ENCODE data around the gene CIDEA. TPM values are rescaled to one million over a fixed set of nuclear protein-coding genes. Genes with fewer than 3 reads are reported as not detected.

CIDEA gene
- total and polyA plus RNA-seq, 8 donors: 0.15 to 0.44 TPM; not detected in 6

DNA sequence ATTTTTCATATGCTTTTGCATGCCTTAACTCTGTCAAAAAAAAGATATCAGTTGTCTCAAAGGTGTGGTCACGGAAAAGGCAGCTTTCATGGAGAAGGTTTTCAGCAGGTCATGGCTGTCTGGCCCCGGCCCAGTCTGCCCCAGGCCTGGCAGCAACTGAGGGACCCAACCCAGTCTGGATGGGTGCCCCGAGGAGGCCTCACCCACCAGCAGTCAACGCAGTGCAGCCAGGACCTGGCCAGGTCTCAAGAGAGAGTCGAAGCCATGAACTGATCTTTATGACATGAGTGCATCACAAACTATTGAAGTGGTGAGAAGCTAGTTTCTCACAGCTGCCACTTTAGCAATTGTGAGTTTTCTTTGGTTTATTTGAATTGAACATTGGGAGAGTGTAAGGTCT is 61.8 kb downstream of the CIDEA start:
- H3K36me3 ChIP-seq: peaks cover 0 to 49% (median 27%) of the 10 kb centered on the region in 4 donors
- no peak overlapping the region for H3K4me3 ChIP-seq
- 28 to 37% (median 33%) methylated on average over 3 to 5 of the region's 5 CpGs for WGBS, 5 donors
- H3K27ac ChIP-seq: peak overlapping the region in 3 of 5 donors; percentile 18 to 62 (median 26)
- H3K9me3 ChIP-seq: peaks cover 0 to 11% (median 7%) of the 10 kb centered on the region in 4 donors
- no peaks in the 10 kb centered on the region for H3K27me3 ChIP-seq
- intact Hi-C loops (cut with DNase I; ENCODE audit: low total_unique reads): no loop called here
- TF ChIP-seq, protein P1, sequence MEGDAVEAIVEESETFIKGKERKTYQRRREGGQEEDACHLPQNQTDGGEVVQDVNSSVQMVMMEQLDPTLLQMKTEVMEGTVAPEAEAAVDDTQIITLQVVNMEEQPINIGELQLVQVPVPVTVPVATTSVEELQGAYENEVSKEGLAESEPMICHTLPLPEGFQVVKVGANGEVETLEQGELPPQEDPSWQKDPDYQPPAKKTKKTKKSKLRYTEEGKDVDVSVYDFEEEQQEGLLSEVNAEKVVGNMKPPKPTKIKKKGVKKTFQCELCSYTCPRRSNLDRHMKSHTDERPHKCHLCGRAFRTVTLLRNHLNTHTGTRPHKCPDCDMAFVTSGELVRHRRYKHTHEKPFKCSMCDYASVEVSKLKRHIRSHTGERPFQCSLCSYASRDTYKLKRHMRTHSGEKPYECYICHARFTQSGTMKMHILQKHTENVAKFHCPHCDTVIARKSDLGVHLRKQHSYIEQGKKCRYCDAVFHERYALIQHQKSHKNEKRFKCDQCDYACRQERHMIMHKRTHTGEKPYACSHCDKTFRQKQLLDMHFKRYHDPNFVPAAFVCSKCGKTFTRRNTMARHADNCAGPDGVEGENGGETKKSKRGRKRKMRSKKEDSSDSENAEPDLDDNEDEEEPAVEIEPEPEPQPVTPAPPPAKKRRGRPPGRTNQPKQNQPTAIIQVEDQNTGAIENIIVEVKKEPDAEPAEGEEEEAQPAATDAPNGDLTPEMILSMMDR (IDR thresholded peaks at IDR 0.05): no peak
- TF ChIP-seq EP300 (IDR thresholded peaks at IDR 0.05): no peak
- no peak for TF ChIP-seq POLR2A (IDR thresholded peaks at IDR 0.05)
- no peak for TF ChIP-seq POLR2AphosphoS5 (IDR thresholded peaks at IDR 0.05)
- H3K4me1 ChIP-seq: peaks cover 12 to 63% (median 37%) of the 10 kb centered on the region in 4 donors
- DNase-seq: no peak

DNA sequence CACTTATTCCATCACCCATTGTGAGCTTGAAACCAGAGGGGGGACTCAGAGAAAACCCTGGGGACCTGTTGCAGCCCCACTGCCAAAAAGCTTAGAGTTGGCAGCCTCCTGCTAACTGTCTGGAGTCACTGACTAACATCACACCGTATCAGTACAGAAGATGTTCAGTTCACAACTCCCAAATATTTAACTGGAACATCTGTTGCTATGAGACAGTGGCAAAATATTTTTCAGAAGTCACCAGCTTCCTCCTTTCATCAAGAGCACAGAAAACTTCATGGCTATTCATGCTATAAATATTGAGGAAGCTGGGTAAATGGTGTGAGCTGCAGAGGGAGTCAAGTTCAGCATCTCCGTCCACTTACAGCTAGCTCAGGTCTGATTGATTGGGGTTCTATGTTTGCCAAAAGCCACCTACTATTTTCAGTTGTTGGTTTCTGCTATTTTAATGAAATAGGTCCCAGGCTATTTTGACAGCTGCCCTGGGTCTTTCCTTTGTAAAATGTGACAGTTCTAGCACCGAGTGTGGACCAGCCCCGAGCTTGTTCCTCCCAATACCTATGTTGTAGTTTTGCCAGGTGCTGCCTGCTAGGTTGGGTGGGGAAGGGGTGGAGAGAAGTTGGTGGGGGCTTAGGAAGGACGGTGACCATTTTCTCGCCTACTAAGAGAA is 63.6 kb downstream of the CIDEA start:
- no peaks in the 10 kb centered on the region for H3K9me3 ChIP-seq
- DNase-seq: peak in 1 of 2 donors; percentile 62
- TF ChIP-seq, protein P1 (IDR thresholded peaks at IDR 0.05): no peak
- TF ChIP-seq POLR2AphosphoS5 (IDR thresholded peaks at IDR 0.05): peak in 1 of 3 donors; percentile 9
- peak overlapping the region in 4 of 5 donors; percentile 3 to 71 (median 37) for H3K27ac ChIP-seq
- H3K4me3 ChIP-seq: no peak overlapping the region
- H3K27me3 ChIP-seq: no peaks in the 10 kb centered on the region
- peaks cover 0 to 48% (median 22%) of the 10 kb centered on the region in 4 donors for H3K36me3 ChIP-seq
- 31 to 59% (median 45%) methylated on average over 6 of the region's 6 CpGs for WGBS, 5 donors
- peaks cover 12 to 66% (median 38%) of the 10 kb centered on the region in 4 donors for H3K4me1 ChIP-seq
- intact Hi-C loops (cut with DNase I; ENCODE audit: low total_unique reads): no loop called here

DNA sequence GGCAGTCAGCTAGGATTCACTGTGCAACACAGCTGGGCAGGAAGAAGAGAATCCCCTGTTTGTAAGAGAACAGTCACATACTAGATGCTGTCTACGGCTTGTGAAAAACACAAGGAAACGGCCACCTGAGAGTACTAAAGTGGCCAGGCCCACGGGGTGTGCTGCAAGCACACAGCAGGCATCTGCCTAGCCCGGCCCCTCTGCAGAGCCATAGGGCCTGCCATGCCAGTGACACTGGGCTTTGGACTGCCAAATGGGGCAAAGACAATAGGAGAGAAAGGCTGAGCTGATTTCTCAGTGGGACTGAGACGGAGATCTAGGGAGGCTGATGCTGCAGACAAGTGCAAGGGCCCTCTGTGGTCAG is 64.2 kb downstream of the CIDEA start:
- intact Hi-C loops (cut with DNase I; ENCODE audit: low total_unique reads): no loop called here
- Histone ChIP-seq H3K36me3 (peaks cover 0 to 53% (median 23%) of the 10 kb centered on the region in 4 donors), H3K27ac (peak overlapping the region in 4 of 5 donors; percentile 3 to 71 (median 37)), H3K9me3 (no peaks in the 10 kb centered on the region), H3K4me3 (no peak overlapping the region), H3K27me3 (no peaks in the 10 kb centered on the region), H3K4me1 (peaks cover 12 to 65% (median 36%) of the 10 kb centered on the region in 4 donors)
- 27 to 38% (median 30%) methylated on average over 5 of the region's 5 CpGs for WGBS, 5 donors
- no peak for DNase-seq
- TF ChIP-seq, protein P1 (IDR thresholded peaks at IDR 0.05): no peak
- no peak for TF ChIP-seq POLR2AphosphoS5 (IDR thresholded peaks at IDR 0.05)
- no peak for TF ChIP-seq EP300 (IDR thresholded peaks at IDR 0.05)
- no peak for TF ChIP-seq POLR2A (IDR thresholded peaks at IDR 0.05)

DNA sequence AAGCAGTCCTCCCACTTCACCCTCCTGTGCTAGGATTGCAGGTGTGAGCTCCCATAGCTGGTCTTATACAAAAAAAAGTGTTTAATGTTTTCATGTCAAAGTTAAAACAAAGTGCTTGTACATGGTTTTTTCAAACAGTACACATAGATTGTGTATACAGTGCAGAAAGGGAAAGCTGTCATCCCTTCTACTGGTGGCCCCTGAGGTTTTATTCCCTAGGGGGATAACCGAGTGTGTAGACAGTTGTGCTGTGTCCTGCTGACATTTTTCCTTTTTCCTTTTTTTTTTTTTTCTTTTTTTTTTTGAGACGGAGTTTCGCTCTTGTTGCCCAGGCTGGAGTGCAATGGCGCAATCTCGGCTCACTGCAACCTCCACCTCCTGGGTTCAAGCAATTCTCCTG is 64.7 kb downstream of the CIDEA start:
- peak overlapping the region in 4 of 5 donors; percentile 3 to 71 (median 37) for H3K27ac ChIP-seq
- H3K36me3 ChIP-seq: peaks cover 0 to 58% (median 27%) of the 10 kb centered on the region in 4 donors
- H3K4me3 ChIP-seq: no peak overlapping the region
- intact Hi-C loops (cut with DNase I; ENCODE audit: low total_unique reads): no loop called here
- peaks cover 12 to 60% (median 33%) of the 10 kb centered on the region in 4 donors for H3K4me1 ChIP-seq
- DNase-seq: no peak
- no peaks in the 10 kb centered on the region for H3K27me3 ChIP-seq
- WGBS, 5 donors: 61 to 85% (median 71%) methylated on average over 1 to 5 of the region's 5 CpGs
- H3K9me3 ChIP-seq: no peaks in the 10 kb centered on the region
- TF ChIP-seq POLR2AphosphoS5 (IDR thresholded peaks at IDR 0.05) (no peak), EP300 (IDR thresholded peaks at IDR 0.05) (no peak)

DNA sequence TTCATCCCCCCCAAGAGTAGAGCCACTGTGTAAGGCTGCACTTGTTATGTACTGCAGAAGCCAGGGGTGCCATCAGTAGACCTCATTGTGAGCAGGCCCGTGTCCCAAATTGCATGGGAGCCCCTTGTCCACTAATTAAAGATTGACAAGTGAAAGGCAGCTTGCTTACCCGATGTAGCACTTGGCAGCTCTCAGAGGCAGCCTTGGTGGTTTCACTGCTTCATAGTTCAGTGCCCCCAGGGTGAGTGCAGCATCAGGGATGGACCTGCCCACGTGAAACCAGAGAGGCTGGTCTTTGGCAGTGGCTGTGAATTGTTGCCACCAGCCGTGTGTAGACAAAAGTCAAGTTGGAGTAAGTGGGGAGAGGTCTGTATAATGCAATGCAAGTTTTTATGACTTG is 67.2 kb downstream of the CIDEA start:
- DNase-seq: no peak
- no peaks in the 10 kb centered on the region for H3K9me3 ChIP-seq
- intact Hi-C loops (cut with DNase I; ENCODE audit: low total_unique reads): no loop called here
- H3K4me3 ChIP-seq: no peak overlapping the region
- H3K27ac ChIP-seq: no peak overlapping the region
- TF ChIP-seq, protein P1 (IDR thresholded peaks at IDR 0.05): no peak
- TF ChIP-seq POLR2AphosphoS5 (IDR thresholded peaks at IDR 0.05) (no peak), EP300 (IDR thresholded peaks at IDR 0.05) (no peak), POLR2A (IDR thresholded peaks at IDR 0.05) (no peak)
- peaks cover 19 to 71% (median 50%) of the 10 kb centered on the region in 4 donors for H3K36me3 ChIP-seq
- WGBS, 5 donors: 62 to 65% (median 64%) methylated on average over 4 of the region's 4 CpGs
- H3K27me3 ChIP-seq: no peaks in the 10 kb centered on the region
- H3K4me1 ChIP-seq: peaks cover 8 to 35% (median 20%) of the 10 kb centered on the region in 4 donors

All from stomach (tissue), 9 donors.